Activated T-helper 2 cell treated with anti-CD3 and anti-CD28 coated beads, Interferon-gamma antibody, Interleukin-2, Interleukin-4, amounts not matched to agents 10 μg/mL and 5 μg/mL and 100 μg/mL, durations not matched to agents 14 hours and 24 hours and 36 hours (primary cell): ENCODE data around the gene TUBB6. TPM values are rescaled to one million over a fixed set of nuclear protein-coding genes. Genes with fewer than 3 reads are reported as not detected.

ENCODE experiments used
- DNase-seq: peaks from one replicate; pipeline ENCODE4 v3.0.0; 2021; ENCODE audit warnings: low spot score
- H3K27ac Mint-ChIP-seq: one replicate; pipeline ENCODE4 v1.8.0; 2021; ENCODE audit warnings: mixed read lengths
- H3K27me3 Mint-ChIP-seq: one replicate; pipeline ENCODE4 v1.8.0; 2021; ENCODE audit warnings: low read depth, mixed read lengths
- H3K36me3 Mint-ChIP-seq: one replicate; pipeline ENCODE4 v1.8.0; 2021; ENCODE audit warnings: low read depth, mixed read lengths
- H3K4me1 Mint-ChIP-seq: one replicate; pipeline ENCODE4 v1.8.0; 2021; ENCODE audit warnings: low read depth, mixed read lengths
- H3K4me3 Mint-ChIP-seq: one replicate; pipeline ENCODE4 v1.8.0; 2021; ENCODE audit warnings: low read depth, mild to moderate bottlenecking, moderate library complexity, mixed read lengths
- H3K9me3 Mint-ChIP-seq: one replicate; pipeline ENCODE4 v1.8.0; 2021; ENCODE audit warnings: mixed read lengths
- intact Hi-C: fragments of 100-400 bp; cut with micrococcal nuclease; formaldehyde crosslinking; loops from one replicate; pipeline ENCODE4 v1.15.1; 2023
- total RNA-seq: library from RNA; stranded (reverse); gene quantifications from 2 replicates; pipeline ENCODE4 v1.2.3, GENCODE V29; 2022

Gene TUBB6
- total RNA-seq, 1 donor from 2014 or later = 57.2 TPM

- H3K4me3 Mint-ChIP-seq = no peak overlapping the region
- intact Hi-C loops = no loop called here
- H3K27ac Mint-ChIP-seq = no peak overlapping the region
- no peaks in the 10 kb centered on the region for H3K9me3 Mint-ChIP-seq
- no peaks in the 10 kb centered on the region for H3K27me3 Mint-ChIP-seq
- DNase-seq = no peak
- H3K36me3 Mint-ChIP-seq = peaks cover 75% of the 10 kb centered on the region
- H3K4me1 Mint-ChIP-seq = no peaks in the 10 kb centered on the region
These were observed 34.6 kb downstream of the TUBB6 start for GRCh38 chr18:12342661-12343060.

GRCh38 chr18:12345491-12346239, 37.6 kb downstream of the TUBB6 start:
- H3K36me3 Mint-ChIP-seq = peaks cover 84% of the 10 kb centered on the region
- no peak for DNase-seq
- intact Hi-C loops = no loop called here
- H3K4me3 Mint-ChIP-seq = no peak overlapping the region
- H3K9me3 Mint-ChIP-seq = no peaks in the 10 kb centered on the region
- H3K27me3 Mint-ChIP-seq = no peaks in the 10 kb centered on the region
- no peaks in the 10 kb centered on the region for H3K4me1 Mint-ChIP-seq
- H3K27ac Mint-ChIP-seq = no peak overlapping the region

DNA sequence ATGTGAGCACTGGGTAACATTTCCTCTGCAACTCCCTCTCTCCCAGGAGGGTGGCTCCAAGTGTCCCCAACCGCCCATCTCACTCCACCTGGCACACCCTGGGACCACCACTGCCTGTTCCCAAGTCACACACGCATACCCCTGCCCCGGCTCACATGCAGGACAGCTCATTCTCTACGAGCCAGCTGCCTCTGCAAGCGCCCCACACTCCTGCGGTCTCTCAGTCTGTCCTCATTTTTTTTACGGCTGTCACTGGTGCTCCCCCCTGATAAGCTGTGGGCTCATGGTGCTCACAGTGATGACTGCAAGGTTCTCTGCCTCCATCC, 38.2 kb downstream of the TUBB6 start:
- Mint-ChIP-seq H3K27ac (no peak overlapping the region), H3K27me3 (no peaks in the 10 kb centered on the region), H3K4me3 (no peak overlapping the region), H3K4me1 (no peaks in the 10 kb centered on the region), H3K36me3 (peaks cover 86% of the 10 kb centered on the region), H3K9me3 (no peaks in the 10 kb centered on the region)
- intact Hi-C loops = no loop called here
- DNase-seq = no peak

DNA sequence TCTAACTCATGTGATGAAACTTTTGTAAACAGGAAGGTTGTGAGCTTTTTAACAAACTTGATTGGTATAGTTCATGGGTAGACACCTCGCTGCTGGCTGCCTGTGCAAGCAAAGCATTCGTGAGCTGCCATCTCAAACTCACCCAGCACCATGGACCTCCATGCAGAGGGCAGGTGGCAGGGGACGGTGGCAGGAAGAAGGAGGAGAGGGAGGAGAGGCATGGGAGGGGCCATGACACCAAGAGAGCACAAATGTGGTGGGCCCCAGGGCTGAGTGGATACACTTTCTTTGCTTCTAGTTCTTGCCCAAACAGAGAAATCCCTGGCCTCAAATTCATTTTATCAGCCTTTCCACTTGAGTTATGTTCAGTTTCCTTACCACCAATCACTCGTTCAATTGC, 39.9 kb downstream of the TUBB6 start:
- Mint-ChIP-seq H3K4me1 (no peaks in the 10 kb centered on the region), H3K27me3 (no peaks in the 10 kb centered on the region), H3K27ac (no peak overlapping the region), H3K9me3 (no peaks in the 10 kb centered on the region), H3K4me3 (no peak overlapping the region), H3K36me3 (peaks cover 80% of the 10 kb centered on the region)
- DNase-seq = no peak
- intact Hi-C loops = no loop called here

DNA sequence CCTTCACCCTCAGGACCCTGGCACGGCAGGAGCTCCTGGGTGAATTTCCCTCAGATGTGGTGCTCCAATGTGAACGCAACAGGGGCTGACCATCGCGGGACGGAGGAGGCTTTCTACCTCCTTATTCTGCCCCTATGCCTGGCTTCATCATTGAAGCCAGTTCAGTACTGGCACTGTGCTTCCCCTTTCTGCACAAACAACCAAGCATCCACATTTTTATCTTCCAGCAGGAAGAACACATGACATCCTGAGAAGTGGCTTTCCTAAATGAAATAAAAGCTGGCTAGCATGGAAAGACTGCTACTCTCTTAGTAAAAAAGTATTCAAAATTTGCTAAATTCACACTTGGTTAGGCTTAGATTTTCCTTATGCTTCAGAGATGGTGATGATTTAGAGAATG, 44.1 kb downstream of the TUBB6 start:
- H3K27ac Mint-ChIP-seq = no peak overlapping the region
- H3K4me1 Mint-ChIP-seq = no peaks in the 10 kb centered on the region
- DNase-seq = no peak
- H3K36me3 Mint-ChIP-seq = peaks cover 75% of the 10 kb centered on the region
- H3K9me3 Mint-ChIP-seq = no peaks in the 10 kb centered on the region
- intact Hi-C loops = no loop called here
- H3K27me3 Mint-ChIP-seq = no peaks in the 10 kb centered on the region
- H3K4me3 Mint-ChIP-seq = no peak overlapping the region

- H3K27me3 Mint-ChIP-seq = no peaks in the 10 kb centered on the region
- no peak overlapping the region for H3K27ac Mint-ChIP-seq
- H3K4me3 Mint-ChIP-seq = no peak overlapping the region
- no peak for DNase-seq
- peaks cover 77% of the 10 kb centered on the region for H3K36me3 Mint-ChIP-seq
- H3K4me1 Mint-ChIP-seq = peaks cover 6% of the 10 kb centered on the region
- intact Hi-C loops = no loop called here
- no peaks in the 10 kb centered on the region for H3K9me3 Mint-ChIP-seq
These were observed 51.5 kb downstream of the TUBB6 start for GRCh38 chr18:12359515-12359927.

DNA sequence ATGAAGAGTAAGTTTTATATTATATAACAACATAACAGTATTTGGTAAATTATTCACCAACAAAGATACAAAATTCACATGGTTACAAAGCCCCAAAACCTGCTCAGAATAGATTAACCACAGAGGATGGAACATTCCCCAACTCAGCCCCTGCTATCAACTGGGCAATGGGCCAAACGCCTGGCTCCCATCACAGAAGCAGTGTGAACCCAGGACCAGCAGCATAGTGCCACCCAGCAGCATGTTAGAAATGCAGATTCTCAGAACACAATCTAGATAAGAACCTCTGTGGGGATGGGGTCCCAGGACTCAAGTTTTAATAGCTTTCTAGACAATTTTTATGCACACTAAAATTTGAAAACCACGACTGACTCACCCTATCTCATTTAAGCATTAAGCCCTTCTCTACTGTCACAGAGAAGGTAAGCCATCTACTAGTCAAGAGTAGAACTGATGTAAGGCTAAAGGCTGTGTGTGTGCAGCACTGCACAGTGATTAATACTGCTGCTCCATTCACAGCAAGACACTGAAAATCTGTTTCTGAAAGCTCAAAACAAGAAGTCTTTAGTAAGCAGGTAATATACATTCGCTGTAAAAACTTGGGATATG, 53.8 kb downstream of the TUBB6 start:
- H3K36me3 Mint-ChIP-seq = peaks cover 79% of the 10 kb centered on the region
- H3K4me3 Mint-ChIP-seq = no peak overlapping the region
- no peaks in the 10 kb centered on the region for H3K9me3 Mint-ChIP-seq
- peak overlapping the region; percentile 53 for H3K27ac Mint-ChIP-seq
- H3K4me1 Mint-ChIP-seq = peaks cover 6% of the 10 kb centered on the region
- intact Hi-C loops = no loop called here
- no peaks in the 10 kb centered on the region for H3K27me3 Mint-ChIP-seq
- no peak for DNase-seq

- H3K27me3 Mint-ChIP-seq = no peaks in the 10 kb centered on the region
- H3K4me3 Mint-ChIP-seq = no peak overlapping the region
- DNase-seq = no peak
- no peak overlapping the region for H3K27ac Mint-ChIP-seq
- no peaks in the 10 kb centered on the region for H3K9me3 Mint-ChIP-seq
- intact Hi-C loops = no loop called here
- H3K36me3 Mint-ChIP-seq = peaks cover 80% of the 10 kb centered on the region
- H3K4me1 Mint-ChIP-seq = peaks cover 6% of the 10 kb centered on the region
These were observed 54.6 kb downstream of the TUBB6 start for GRCh38 chr18:12362473-12363174.

DNA sequence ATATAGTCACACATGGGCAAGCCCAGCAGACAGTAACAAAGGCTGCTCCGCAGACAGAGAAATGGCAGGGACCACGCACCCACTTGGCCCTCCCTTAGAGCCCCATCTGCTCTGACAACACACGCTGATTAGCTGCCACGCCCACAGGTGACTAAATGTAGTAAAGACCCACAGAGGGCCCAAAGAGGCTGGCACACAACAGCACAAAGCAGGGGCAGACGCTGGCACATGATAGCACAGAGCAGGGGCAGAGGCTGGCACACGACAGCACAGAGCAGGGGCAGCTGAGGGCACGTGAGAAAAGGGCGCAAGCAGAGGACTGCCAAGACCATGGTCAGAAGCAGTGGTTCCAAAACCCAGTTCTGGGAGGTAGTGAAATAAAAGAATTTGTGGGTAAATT, 58.3 kb downstream of the TUBB6 start:
- H3K4me1 Mint-ChIP-seq = peaks cover 10% of the 10 kb centered on the region
- no peaks in the 10 kb centered on the region for H3K27me3 Mint-ChIP-seq
- intact Hi-C loops = no loop called here
- DNase-seq = no peak
- H3K4me3 Mint-ChIP-seq = no peak overlapping the region
- no peak overlapping the region for H3K27ac Mint-ChIP-seq
- H3K9me3 Mint-ChIP-seq = no peaks in the 10 kb centered on the region
- peaks cover 65% of the 10 kb centered on the region for H3K36me3 Mint-ChIP-seq

- Mint-ChIP-seq H3K27me3 (no peaks in the 10 kb centered on the region), H3K27ac (no peak overlapping the region), H3K9me3 (no peaks in the 10 kb centered on the region), H3K36me3 (peaks cover 65% of the 10 kb centered on the region), H3K4me3 (no peak overlapping the region), H3K4me1 (peaks cover 14% of the 10 kb centered on the region)
- intact Hi-C loops = no loop called here
- DNase-seq = no peak
These were observed 58.7 kb downstream of the TUBB6 start for GRCh38 chr18:12366784-12367183.

DNA sequence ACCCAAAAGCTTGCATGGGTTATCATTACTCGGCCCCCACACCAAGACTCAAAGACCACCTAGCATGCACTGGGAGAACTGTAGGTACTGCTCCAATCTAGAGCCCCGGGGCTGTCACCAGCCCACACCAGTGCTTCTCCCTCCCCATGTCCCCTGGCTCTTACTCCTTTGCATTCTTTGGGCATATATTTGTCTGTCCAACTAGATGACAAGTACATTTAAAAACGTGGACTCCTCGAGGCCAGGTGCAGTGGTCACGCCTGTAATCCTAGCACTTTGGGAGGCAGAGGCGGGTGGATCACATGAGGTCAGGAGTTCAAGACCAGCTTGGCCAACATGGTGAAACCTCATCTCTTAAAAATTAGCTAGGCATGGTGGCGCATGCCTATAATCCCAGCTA, 61.2 kb downstream of the TUBB6 start:
- H3K9me3 Mint-ChIP-seq = no peaks in the 10 kb centered on the region
- H3K27me3 Mint-ChIP-seq = no peaks in the 10 kb centered on the region
- H3K4me3 Mint-ChIP-seq = no peak overlapping the region
- H3K4me1 Mint-ChIP-seq = peaks cover 28% of the 10 kb centered on the region
- H3K36me3 Mint-ChIP-seq = peaks cover 54% of the 10 kb centered on the region
- DNase-seq = no peak
- H3K27ac Mint-ChIP-seq = no peak overlapping the region
- intact Hi-C loops = no loop called here

- Mint-ChIP-seq H3K27me3 (no peaks in the 10 kb centered on the region), H3K4me1 (peaks cover 39% of the 10 kb centered on the region), H3K9me3 (no peaks in the 10 kb centered on the region), H3K4me3 (no peak overlapping the region), H3K27ac (no peak overlapping the region), H3K36me3 (peaks cover 46% of the 10 kb centered on the region)
- DNase-seq = no peak
- intact Hi-C loops = loop anchor here (5.0 kb wide), 1 partner anchor 39 kb away; no protein-coding TSS in a partner anchor
These were observed 63.5 kb downstream of the TUBB6 start for GRCh38 chr18:12371590-12371989.

DNA sequence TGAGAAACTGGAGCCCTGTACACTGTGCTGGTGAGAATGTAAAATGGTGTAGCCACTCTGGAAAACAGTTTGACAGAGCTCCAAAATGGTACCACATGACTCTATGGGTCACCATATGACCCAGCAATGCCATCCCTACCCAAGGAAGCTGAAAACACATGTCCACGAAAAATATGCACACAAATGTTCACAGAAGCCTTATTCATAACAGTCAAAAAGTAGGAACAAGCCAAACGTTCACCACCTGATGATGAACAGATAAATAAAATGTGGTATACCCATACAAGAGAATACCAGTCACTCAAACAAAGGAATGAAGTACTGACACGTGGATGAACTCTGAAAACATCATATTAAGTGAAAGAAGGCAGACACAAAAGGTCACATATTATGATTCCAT, 64.4 kb downstream of the TUBB6 start:
- peaks cover 38% of the 10 kb centered on the region for H3K36me3 Mint-ChIP-seq
- intact Hi-C loops = loop anchor here (5.0 kb wide), 1 partner anchor 40 kb away; no protein-coding TSS in a partner anchor
- no peaks in the 10 kb centered on the region for H3K27me3 Mint-ChIP-seq
- H3K4me1 Mint-ChIP-seq = peaks cover 39% of the 10 kb centered on the region
- H3K9me3 Mint-ChIP-seq = no peaks in the 10 kb centered on the region
- H3K4me3 Mint-ChIP-seq = no peak overlapping the region
- DNase-seq = no peak
- peak overlapping the region; percentile 2 for H3K27ac Mint-ChIP-seq
